Naive thymus-derived CD4-positive, alpha-beta T cell (primary cell): ENCODE data around the gene GSTT2B. TPM values are rescaled to one million over a fixed set of nuclear protein-coding genes. Genes with fewer than 3 reads are reported as not detected.
"Not testable (repeated sequence)": the region's sequence is repeated elsewhere in the genome, so short reads cannot be mapped to it uniquely, and the experiment has no call there.

Experiments
- ATAC-seq: fragments of 150-1000 bp; cut with Tn5 transposase; 2 replicates; pipeline ENCODE4 v1.10.0; 2021; ENCODE audit warnings: mild to moderate bottlenecking, moderate library complexity
- CTCF ChIA-PET: fragments of 350-600 bp; sonication (Branson Sonifier 250); formaldehyde crosslinking; loops from one replicate; lab custom pipeline; 2021; ENCODE audit warnings: antibody characterized with exemption; lab: Charles Lee
- POLR2A ChIA-PET: fragments of 350-600 bp; sonication (Branson Sonifier 250); formaldehyde crosslinking; loops from one replicate; lab custom pipeline; 2021; ENCODE audit warnings: antibody characterized with exemption, inconsistent platforms; lab: Charles Lee
- DNase-seq, 9 donors: peaks; one replicate each; pipeline versions ENCODE4 v3.0.0 to v3.0.0-alpha.2; 2020 to 2022; ENCODE audit warnings: mixed read lengths in 1 of 9
- H3K27ac ChIP-seq: one replicate; pipeline ENCODE4 v1.7.0; 2013; ENCODE audit warnings: mild to moderate bottlenecking, low read depth, low read length, moderate library complexity
- H3K27me3 ChIP-seq, 2 donors: one replicate each; pipeline ENCODE4 v1.7.0; 2013; ENCODE audit warnings: low read length in 2 of 2, mild to moderate bottlenecking in 2 of 2, moderate library complexity in 2 of 2; ENCODE audit not compliant: control insufficient read depth in 2 of 2, insufficient read depth in 2 of 2
- H3K36me3 ChIP-seq, 3 experiments: 1 replicate in 2 of 3; 2 replicates in 1 of 3; pipeline ENCODE4 v1.7.0; 2013; ENCODE audit warnings: low read length in 3 of 3, mild to moderate bottlenecking in 3 of 3, moderate library complexity in 1 of 3; ENCODE audit not compliant: insufficient read depth in 3 of 3, control insufficient read depth in 2 of 3
- H3K4me1 ChIP-seq, 2 donors: one replicate each; pipeline ENCODE4 v1.7.0; 2013; ENCODE audit warnings: low read length in 2 of 2, mild to moderate bottlenecking in 2 of 2, moderate library complexity in 1 of 2; ENCODE audit not compliant: control insufficient read depth in 2 of 2, insufficient read depth in 2 of 2
- H3K4me3 ChIP-seq: 2 replicates; pipeline ENCODE4 v1.7.0; 2013; ENCODE audit warnings: mild to moderate bottlenecking, low read length
- H3K9me3 ChIP-seq, 3 experiments: 1 replicate in 2 of 3; 2 replicates in 1 of 3; pipeline ENCODE4 v1.7.0; 2013; ENCODE audit warnings: low read length in 3 of 3; ENCODE audit not compliant: control insufficient read depth in 2 of 3
- H3K27ac Mint-ChIP-seq, 9 donors: one replicate each; pipeline ENCODE4 v1.8.0; 2020 to 2022; ENCODE audit warnings: mixed read lengths in 9 of 9, mild to moderate bottlenecking in 8 of 9, moderate library complexity in 5 of 9, inconsistent platforms in 2 of 9
- H3K27me3 Mint-ChIP-seq, 5 donors: one replicate each; pipeline ENCODE4 v1.8.0; 2021 to 2022; ENCODE audit warnings: mixed read lengths in 5 of 5, mild to moderate bottlenecking in 1 of 5
- H3K36me3 Mint-ChIP-seq, 5 donors: one replicate each; pipeline ENCODE4 v1.8.0; 2020 to 2022; ENCODE audit warnings: mixed read lengths in 5 of 5, mild to moderate bottlenecking in 3 of 5, inconsistent platforms in 1 of 5
- H3K4me1 Mint-ChIP-seq, 7 donors: one replicate each; pipeline ENCODE4 v1.8.0; 2020 to 2022; ENCODE audit warnings: mixed read lengths in 7 of 7, mild to moderate bottlenecking in 3 of 7, inconsistent platforms in 1 of 7
- H3K4me3 Mint-ChIP-seq, 10 donors: one replicate each; pipeline ENCODE4 v1.8.0; 2020 to 2022; ENCODE audit warnings: mild to moderate bottlenecking in 10 of 10, mixed read lengths in 10 of 10, moderate library complexity in 6 of 10, inconsistent platforms in 2 of 10
- H3K9me3 Mint-ChIP-seq, 11 donors: one replicate each; pipeline ENCODE4 v1.8.0; 2020 to 2022; ENCODE audit warnings: mixed read lengths in 11 of 11, mild to moderate bottlenecking in 4 of 11, inconsistent platforms in 1 of 11, moderate library complexity in 1 of 11
- intact Hi-C, 2 donors: fragments of 100-400 bp; cut with micrococcal nuclease; formaldehyde crosslinking; loops; one replicate each; pipeline ENCODE4 v1.15.1; 2023
- polyA plus RNA-seq, 2 donors: library from polyadenylated mRNA; unstranded; fragments of 300-500 nt; fragmentation: Illumina TruSeq; gene quantifications; one replicate each; pipeline ENCODE4 v1.2.3, GENCODE V29; 2021
- total RNA-seq, 6 experiments: library from RNA in 5 of 6; stranded (reverse) in 5 of 6; gene quantifications; 1 replicate in 5 of 6; 2 replicates in 1 of 6; pipeline ENCODE4 v1.2.3 and lab custom pipeline; 2021 to 2026

GSTT2B gene, protein sequence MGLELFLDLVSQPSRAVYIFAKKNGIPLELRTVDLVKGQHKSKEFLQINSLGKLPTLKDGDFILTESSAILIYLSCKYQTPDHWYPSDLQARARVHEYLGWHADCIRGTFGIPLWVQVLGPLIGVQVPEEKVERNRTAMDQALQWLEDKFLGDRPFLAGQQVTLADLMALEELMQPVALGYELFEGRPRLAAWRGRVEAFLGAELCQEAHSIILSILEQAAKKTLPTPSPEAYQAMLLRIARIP
- total RNA-seq (not detected), polyA plus RNA-seq (not detected), total RNA-seq (lab: John Stamatoyannopoulos, UW) (not detected)

- POLR2A ChIA-PET, DNase-seq, H3K4me3 ChIP-seq, H3K36me3 ChIP-seq, H3K4me1 Mint-ChIP-seq, H3K27me3 ChIP-seq, H3K36me3 Mint-ChIP-seq, H3K27ac ChIP-seq, CTCF ChIA-PET, H3K9me3 ChIP-seq, intact Hi-C loops, H3K4me3 Mint-ChIP-seq, H3K4me1 ChIP-seq, H3K9me3 Mint-ChIP-seq, H3K27ac Mint-ChIP-seq, H3K27me3 Mint-ChIP-seq: not testable (repeated sequence)
- peak; percentile 28 for ATAC-seq
Measured at GRCh38 chr22:23961084-23961771, at the start of gene GSTT2B. GSTT2B (minus strand) TSS chr22:23961195; CDS start chr22:23961131, 64 bp downstream.

DNA sequence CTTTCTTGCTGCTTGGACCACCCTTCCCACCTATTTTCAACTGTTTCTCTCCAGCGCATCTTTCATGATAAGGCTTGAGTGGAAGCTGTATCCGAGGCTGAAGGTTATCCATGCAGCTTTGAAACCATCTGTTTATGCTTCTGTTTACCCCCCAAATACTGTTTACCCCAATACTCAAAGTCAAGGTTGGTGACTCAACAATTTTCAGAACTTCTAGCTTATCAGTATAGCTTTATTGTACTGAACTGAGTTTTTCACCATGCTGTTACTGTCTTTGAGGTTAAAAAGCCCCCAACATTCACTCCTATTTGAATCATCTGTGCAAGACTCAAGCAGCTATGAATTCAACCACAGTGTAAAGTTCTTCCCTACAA is 49.0 kb upstream of the GSTT2B start:
- peaks cover 0 to 6% (median 0%) of the 10 kb centered on the region in 11 donors for H3K9me3 Mint-ChIP-seq
- POLR2A ChIA-PET: interaction anchor here (1.4 to 2.1 kb wide), 6 partner anchors 16 to 222 kb away, joined by 8 to 60 read pairs (median 10); partner anchors contain the start of genes MIF and SMARCB1
- peak overlapping the region; percentile 42 to 98 (median 74) for H3K4me3 Mint-ChIP-seq
- H3K27me3 ChIP-seq: no peaks in the 10 kb centered on the region
- CTCF ChIA-PET: interaction anchor here (0.9 to 2.0 kb wide), 4 partner anchors 21 to 116 kb away, joined by 3 to 6 read pairs (median 3); partner anchors contain the start of gene MIF
- ATAC-seq: no peak
- peaks cover 4 to 10% of the 10 kb centered on the region in 2 donors for H3K4me1 ChIP-seq
- H3K27ac ChIP-seq: peak overlapping the region; percentile 78
- peaks cover 0 to 11% (median 4%) of the 10 kb centered on the region in 5 donors for H3K36me3 Mint-ChIP-seq
- intact Hi-C loops: loop anchor here in 1 of 2 donors (2.0 to 10.0 kb wide), 2 partner anchors 147 to 545 kb away; partner anchors contain the start of genes GUCD1 and SNRPD3
- H3K9me3 ChIP-seq: no peaks in the 10 kb centered on the region
- H3K27me3 Mint-ChIP-seq: no peaks in the 10 kb centered on the region
- no peak overlapping the region for H3K4me3 ChIP-seq
- DNase-seq: no peak
- peaks cover 12 to 43% (median 33%) of the 10 kb centered on the region in 7 donors for H3K4me1 Mint-ChIP-seq
- H3K27ac Mint-ChIP-seq: peak overlapping the region; percentile 51 to 99 (median 93)
- H3K36me3 ChIP-seq: peaks cover 0 to 5% (median 0%) of the 10 kb centered on the region in 3 experiments

DNA sequence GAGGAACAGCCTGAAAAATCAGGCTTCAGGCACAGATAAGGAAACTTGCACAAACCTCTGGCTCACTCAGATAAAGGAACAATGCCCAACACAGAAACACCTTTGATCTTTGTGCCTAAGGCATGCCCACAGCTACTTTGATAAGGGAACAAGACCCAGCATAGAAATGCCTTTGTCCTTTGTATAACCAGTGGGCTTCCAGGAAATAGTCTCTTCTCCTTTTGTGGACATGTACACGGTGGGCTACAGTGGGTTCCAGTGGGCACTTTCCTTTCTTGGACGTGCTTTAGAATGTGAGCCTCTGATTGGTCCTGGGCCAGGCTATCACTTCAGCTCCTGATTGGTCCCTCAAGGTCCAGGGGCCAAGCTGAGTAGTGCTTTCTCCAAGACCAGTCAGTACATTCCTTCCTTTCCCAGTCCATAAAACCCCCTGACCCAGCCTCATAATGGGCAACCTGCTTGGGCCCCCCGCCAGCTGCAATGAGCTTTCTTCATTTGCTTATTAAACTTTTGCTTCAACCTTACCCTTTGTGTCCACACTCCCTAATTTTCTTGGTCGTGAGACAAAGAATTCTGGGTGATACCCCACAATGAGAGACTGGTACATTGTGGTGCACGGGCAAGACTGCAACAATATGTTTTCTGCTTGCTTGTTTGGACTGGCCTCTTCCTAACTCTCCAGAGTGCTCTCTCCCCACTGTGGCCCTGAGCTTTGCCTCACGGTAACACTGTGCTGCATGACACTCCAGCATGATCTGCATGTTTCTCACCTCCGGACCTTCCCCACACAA is 48.4 kb upstream of the GSTT2B start:
- Histone ChIP-seq H3K4me3 (no peak overlapping the region), H3K27me3 (no peaks in the 10 kb centered on the region), H3K9me3 (no peaks in the 10 kb centered on the region), H3K27ac (no peak overlapping the region), H3K36me3 (peaks cover 0 to 5% (median 0%) of the 10 kb centered on the region in 3 experiments), H3K4me1 (peaks cover 4 to 10% of the 10 kb centered on the region in 2 donors)
- ATAC-seq (no peak), DNase-seq (no peak)
- Mint-ChIP-seq H3K4me1 (peaks cover 12 to 38% (median 30%) of the 10 kb centered on the region in 7 donors), H3K27ac (peak overlapping the region in 8 of 9 donors; percentile 47 to 99 (median 93)), H3K36me3 (peaks cover 0 to 8% (median under 1%) of the 10 kb centered on the region in 5 donors), H3K27me3 (no peaks in the 10 kb centered on the region), H3K9me3 (peaks cover 0 to 6% (median 0%) of the 10 kb centered on the region in 11 donors), H3K4me3 (peak overlapping the region in 3 of 10 donors; percentile 42 to 98 (median 77))
- ChIA-PET CTCF (interaction anchor here (1.2 to 2.0 kb wide), 2 partner anchors 22 to 28 kb away, joined by 3 to 6 read pairs; no protein-coding TSS in a partner anchor), POLR2A (interaction anchor here (1.8 to 2.1 kb wide), 3 partner anchors 29 to 115 kb away, joined by 8 to 60 read pairs (median 8); partner anchors contain the start of gene MIF)
- intact Hi-C loops: loop anchor here in 1 of 2 donors (2.0 to 10.0 kb wide), 2 partner anchors 147 to 545 kb away; partner anchors contain the start of genes GUCD1 and SNRPD3

GRCh38 chr22:24008381-24009226 is 47.6 kb upstream of the GSTT2B start:
- H3K27me3 Mint-ChIP-seq: no peaks in the 10 kb centered on the region
- CTCF ChIA-PET: no interaction called here

GRCh38 chr22:24008022-24008283 is 47.0 kb upstream of the GSTT2B start:
- Histone ChIP-seq H3K36me3 (peaks cover 0 to 5% (median 0%) of the 10 kb centered on the region in 3 experiments), H3K27ac (no peak overlapping the region), H3K9me3 (no peaks in the 10 kb centered on the region), H3K4me1 (peaks cover 4 to 10% of the 10 kb centered on the region in 2 donors), H3K27me3 (no peaks in the 10 kb centered on the region), H3K4me3 (no peak overlapping the region)
- POLR2A ChIA-PET: no interaction called here
- Mint-ChIP-seq H3K9me3 (peaks cover 0 to 6% (median 0%) of the 10 kb centered on the region in 11 donors), H3K36me3 (peaks cover 0 to 4% (median 0%) of the 10 kb centered on the region in 5 donors), H3K4me3 (no peak overlapping the region), H3K27me3 (peaks cover 0 to 4% (median 0%) of the 10 kb centered on the region in 5 donors), H3K4me1 (peaks cover 5 to 25% (median 19%) of the 10 kb centered on the region in 7 donors), H3K27ac (peak overlapping the region in 1 of 9 donors; percentile 28)
- intact Hi-C loops: no loop called here
- DNase-seq (no peak), ATAC-seq (no peak)
- CTCF ChIA-PET: no interaction called here

More at GRCh38 chr22:24008381-24009226, 47.6 kb upstream of the GSTT2B start:
- Mint-ChIP-seq H3K4me1 (peaks cover 9 to 30% (median 24%) of the 10 kb centered on the region in 7 donors), H3K27ac (peak overlapping the region in 3 of 9 donors; percentile 12 to 37 (median 28)), H3K36me3 (peaks cover 0 to 4% (median 0%) of the 10 kb centered on the region in 5 donors), H3K9me3 (peaks cover 0 to 6% (median 0%) of the 10 kb centered on the region in 11 donors), H3K4me3 (no peak overlapping the region)
- POLR2A ChIA-PET: no interaction called here
- Histone ChIP-seq H3K27me3 (no peaks in the 10 kb centered on the region), H3K27ac (no peak overlapping the region), H3K36me3 (peaks cover 0 to 5% (median 0%) of the 10 kb centered on the region in 3 experiments), H3K4me1 (peaks cover 4 to 10% of the 10 kb centered on the region in 2 donors), H3K9me3 (no peaks in the 10 kb centered on the region), H3K4me3 (no peak overlapping the region)
- ATAC-seq (no peak), DNase-seq (no peak)
- intact Hi-C loops: no loop called here
